Upper lobe of right lung (tissue), 1 donor: ENCODE data around the gene PAQR5. TPM values are rescaled to one million over a fixed set of nuclear protein-coding genes. Genes with fewer than 3 reads are reported as not detected.

ENCODE experiments used
- ATAC-seq: fragments of 200-7000 bp; cut with Tn5 transposase; one replicate; pipeline ENCODE4 v1.9.1; 2020; ENCODE audit warnings: mild to moderate bottlenecking, moderate library complexity
- DNase-seq: peaks from one replicate; pipeline ENCODE4 v3.0.0-alpha.2; 2020
- H3K27ac ChIP-seq: fragments of 200-600 bp; one replicate; pipeline ENCODE4 v1.8.0; 2022
- H3K27me3 ChIP-seq: fragments of 200-600 bp; one replicate; pipeline ENCODE4 v1.8.0; 2022; ENCODE audit warnings: mild to moderate bottlenecking
- H3K36me3 ChIP-seq: fragments of 200-600 bp; one replicate; pipeline ENCODE4 v1.8.0; 2022
- H3K4me1 ChIP-seq: fragments of 200-600 bp; one replicate; pipeline ENCODE4 v1.8.0; 2022
- H3K4me3 ChIP-seq: fragments of 200-600 bp; one replicate; pipeline ENCODE4 v1.8.0; 2022; ENCODE audit warnings: mild to moderate bottlenecking
- H3K9me3 ChIP-seq: fragments of 200-600 bp; one replicate; pipeline ENCODE4 v1.8.0; 2022
- intact Hi-C: fragments of 100-400 bp; cut with DNase I; formaldehyde crosslinking; loops from one replicate; pipeline ENCODE4 v1.11.0; 2022
- total RNA-seq: library from RNA; stranded (reverse); fragmentation: NEBNext Ultra II Directional; extraction: Animal tissue kit (Norgen Biotek cat#: 25700); gene quantifications from one replicate; pipeline ENCODE4 v1.2.1, GENCODE V29; 2021
- TF ChIP-seq, protein P1 (sequence below): fragments of 200-600 bp; IDR thresholded peaks from one replicate; pipeline ENCODE4 v1.8.0; 2022; ENCODE audit warnings: antibody characterized with exemption
- donor health status: DM: no; HTN: yes; CAD: no; lungs with severe emphysema.

Gene PAQR5
- total RNA-seq, 1 donor from 2014 or later: 37.9 TPM

DNA sequence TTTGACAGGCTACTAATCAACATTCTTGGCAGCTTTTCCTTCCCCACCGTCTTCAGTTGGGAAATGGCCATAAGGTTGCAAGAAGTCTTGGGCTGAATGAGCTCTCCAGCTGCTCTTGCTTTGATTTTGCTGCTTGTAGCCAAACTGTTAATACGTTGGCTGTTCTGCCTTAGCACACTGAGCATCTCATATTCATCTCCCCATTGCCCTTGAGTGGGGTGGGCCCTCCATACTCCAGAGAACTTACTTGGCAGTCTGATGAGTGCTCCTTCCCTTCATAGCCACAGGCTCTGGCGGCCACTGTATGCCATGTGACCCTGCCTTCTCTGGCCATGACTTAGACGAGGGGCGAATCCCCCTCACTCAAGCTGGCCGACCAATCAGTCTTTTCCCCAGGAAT, 25.8 kb upstream of the PAQR5 start:
- Histone ChIP-seq H3K4me3 (no peak overlapping the region), H3K9me3 (no peaks in the 10 kb centered on the region), H3K4me1 (peaks cover 6% of the 10 kb centered on the region), H3K36me3 (no peaks in the 10 kb centered on the region), H3K27ac (no peak overlapping the region), H3K27me3 (no peaks in the 10 kb centered on the region)
- intact Hi-C loops: no loop called here
- TF ChIP-seq, protein P1, sequence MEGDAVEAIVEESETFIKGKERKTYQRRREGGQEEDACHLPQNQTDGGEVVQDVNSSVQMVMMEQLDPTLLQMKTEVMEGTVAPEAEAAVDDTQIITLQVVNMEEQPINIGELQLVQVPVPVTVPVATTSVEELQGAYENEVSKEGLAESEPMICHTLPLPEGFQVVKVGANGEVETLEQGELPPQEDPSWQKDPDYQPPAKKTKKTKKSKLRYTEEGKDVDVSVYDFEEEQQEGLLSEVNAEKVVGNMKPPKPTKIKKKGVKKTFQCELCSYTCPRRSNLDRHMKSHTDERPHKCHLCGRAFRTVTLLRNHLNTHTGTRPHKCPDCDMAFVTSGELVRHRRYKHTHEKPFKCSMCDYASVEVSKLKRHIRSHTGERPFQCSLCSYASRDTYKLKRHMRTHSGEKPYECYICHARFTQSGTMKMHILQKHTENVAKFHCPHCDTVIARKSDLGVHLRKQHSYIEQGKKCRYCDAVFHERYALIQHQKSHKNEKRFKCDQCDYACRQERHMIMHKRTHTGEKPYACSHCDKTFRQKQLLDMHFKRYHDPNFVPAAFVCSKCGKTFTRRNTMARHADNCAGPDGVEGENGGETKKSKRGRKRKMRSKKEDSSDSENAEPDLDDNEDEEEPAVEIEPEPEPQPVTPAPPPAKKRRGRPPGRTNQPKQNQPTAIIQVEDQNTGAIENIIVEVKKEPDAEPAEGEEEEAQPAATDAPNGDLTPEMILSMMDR: no peak
- no peak for ATAC-seq
- DNase-seq: no peak

DNA sequence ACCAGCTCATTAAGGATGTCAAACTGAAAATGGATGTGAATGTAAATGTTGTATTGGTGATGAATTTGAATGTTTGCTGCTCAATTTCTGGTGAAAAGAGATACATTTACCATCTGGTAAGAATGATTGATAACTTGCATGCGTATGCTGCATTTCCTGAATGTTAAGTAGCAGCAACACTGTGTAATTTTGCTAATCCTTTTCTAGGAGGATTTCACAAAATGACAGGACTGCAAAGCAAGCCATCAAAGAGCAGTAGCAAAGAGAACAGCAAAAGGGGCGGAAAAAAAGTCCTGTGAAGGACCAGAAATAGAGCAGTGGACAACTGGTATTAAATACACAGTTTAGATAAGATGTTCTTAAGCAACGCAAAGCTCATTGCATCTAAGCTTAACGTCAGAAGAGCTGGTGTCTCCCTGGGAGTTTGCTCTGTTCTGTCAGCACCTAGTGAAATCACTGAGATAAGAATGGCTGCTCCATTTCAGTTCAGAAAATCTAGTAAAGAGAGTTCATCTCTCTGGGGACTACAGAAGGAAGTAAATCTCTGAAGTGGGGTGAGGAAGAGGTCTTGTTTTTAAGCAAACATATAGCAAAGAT, 23.5 kb upstream of the PAQR5 start:
- DNase-seq (no peak), ATAC-seq (no peak)
- Histone ChIP-seq H3K27me3 (no peaks in the 10 kb centered on the region), H3K9me3 (no peaks in the 10 kb centered on the region), H3K4me1 (peaks cover 6% of the 10 kb centered on the region), H3K36me3 (no peaks in the 10 kb centered on the region), H3K4me3 (no peak overlapping the region), H3K27ac (no peak overlapping the region)
- intact Hi-C loops: no loop called here
- TF ChIP-seq, protein P1: no peak

DNA sequence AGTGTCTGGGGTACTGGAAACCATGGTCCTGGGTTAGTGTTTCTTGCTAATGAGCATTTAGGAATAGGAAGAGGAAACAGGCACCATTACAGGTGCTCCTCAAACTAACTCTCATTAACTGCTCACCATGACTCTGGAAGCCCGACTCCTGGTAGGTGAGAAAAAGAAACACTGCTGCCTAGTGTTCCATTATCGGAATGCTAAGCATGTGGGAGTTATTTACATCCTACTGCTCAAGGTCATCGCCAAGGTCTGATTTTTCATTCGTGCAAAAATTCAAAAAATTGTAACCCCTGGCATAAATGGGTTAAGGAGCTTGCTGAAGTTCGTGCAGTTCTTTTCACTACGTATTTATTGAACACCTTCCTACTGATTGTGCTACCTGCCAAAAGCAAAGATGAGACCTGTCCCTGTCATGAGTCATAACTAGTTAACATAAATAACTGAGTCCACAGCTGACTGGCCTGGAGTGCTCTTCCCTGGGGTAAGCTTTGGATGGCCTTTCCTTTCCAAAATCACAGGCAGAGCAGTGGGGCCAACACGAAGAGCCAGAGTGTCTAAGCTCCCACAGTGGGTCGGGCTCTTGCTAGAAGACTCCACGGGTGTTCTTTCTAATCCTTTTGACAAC, 22.7 kb upstream of the PAQR5 start:
- Histone ChIP-seq H3K36me3 (no peaks in the 10 kb centered on the region), H3K9me3 (no peaks in the 10 kb centered on the region), H3K4me1 (peaks cover 6% of the 10 kb centered on the region), H3K4me3 (no peak overlapping the region), H3K27me3 (no peaks in the 10 kb centered on the region), H3K27ac (no peak overlapping the region)
- DNase-seq: no peak
- ATAC-seq: no peak
- intact Hi-C loops: no loop called here
- TF ChIP-seq, protein P1: no peak

DNA sequence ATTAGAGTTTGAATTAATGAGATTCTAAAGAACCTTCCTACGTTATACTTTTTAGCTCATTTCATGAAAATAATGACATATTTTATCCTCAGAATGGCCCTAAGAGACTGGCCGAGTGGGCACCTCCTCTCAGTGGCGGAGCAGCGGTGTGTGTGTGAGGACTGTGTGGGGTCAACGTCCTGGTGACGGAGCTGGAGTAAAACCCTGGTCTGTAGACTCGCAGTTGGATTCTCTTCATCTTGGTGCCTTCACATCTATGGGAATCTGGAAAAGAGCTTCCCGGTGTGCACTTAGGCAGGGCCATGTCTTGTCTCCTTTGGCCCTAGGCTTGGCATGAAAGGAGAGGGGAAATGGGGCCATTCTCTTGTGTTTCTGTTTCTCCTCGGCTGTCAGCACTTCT, 21.4 kb upstream of the PAQR5 start:
- intact Hi-C loops: no loop called here
- ATAC-seq (no peak), DNase-seq (no peak)
- Histone ChIP-seq H3K4me3 (no peak overlapping the region), H3K27ac (no peak overlapping the region), H3K9me3 (no peaks in the 10 kb centered on the region), H3K27me3 (no peaks in the 10 kb centered on the region), H3K4me1 (peaks cover 3% of the 10 kb centered on the region), H3K36me3 (no peaks in the 10 kb centered on the region)
- TF ChIP-seq, protein P1: no peak

DNA sequence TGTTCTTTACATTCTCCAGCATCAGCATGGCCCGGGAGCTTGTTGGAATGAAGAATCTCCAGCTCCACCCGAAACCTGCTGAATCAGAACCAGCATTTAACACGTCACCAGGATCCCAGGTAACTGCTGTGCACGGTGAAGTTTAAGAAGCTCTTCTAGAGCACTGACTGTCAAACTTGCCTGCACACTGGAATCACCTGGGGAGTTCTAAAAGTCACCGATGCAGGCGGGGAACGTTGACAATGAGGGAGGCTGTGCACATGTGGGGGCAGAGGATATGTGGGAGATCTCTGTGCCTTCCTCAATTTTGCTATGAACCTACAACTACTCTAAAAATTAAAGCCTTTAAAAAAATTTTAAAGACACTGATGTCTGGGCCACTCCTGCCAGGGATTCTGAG, 19.1 kb upstream of the PAQR5 start:
- H3K27ac ChIP-seq: no peak overlapping the region
- TF ChIP-seq, protein P1: no peak
- ATAC-seq (no peak), DNase-seq (no peak)
- H3K9me3 ChIP-seq: no peaks in the 10 kb centered on the region
- intact Hi-C loops: no loop called here
- H3K36me3 ChIP-seq: no peaks in the 10 kb centered on the region
- no peaks in the 10 kb centered on the region for H3K4me1 ChIP-seq
- H3K27me3 ChIP-seq: no peaks in the 10 kb centered on the region
- H3K4me3 ChIP-seq: no peak overlapping the region
